GM10266 (cell line): Measurements from ENCODE around the gene ZNF219.

Experiments used
- DNase-seq: peaks from one replicate; pipeline ENCODE4 v3.0.0; 2012; ENCODE audit errors: extremely low spot score
- TF ChIP-seq, protein P1 (sequence below): IDR thresholded peaks from 2 replicates; pipeline ENCODE4 v1.5.1; 2012; ENCODE audit warnings: mild to moderate bottlenecking, low read depth; ENCODE audit not compliant: control insufficient read depth, insufficient read depth; ENCODE audit errors: missing control alignments

ZNF219 gene

GRCh38 chr14:21086908-21087293 is 11.6 kb downstream of the ZNF219 start:
- TF ChIP-seq, protein P1, sequence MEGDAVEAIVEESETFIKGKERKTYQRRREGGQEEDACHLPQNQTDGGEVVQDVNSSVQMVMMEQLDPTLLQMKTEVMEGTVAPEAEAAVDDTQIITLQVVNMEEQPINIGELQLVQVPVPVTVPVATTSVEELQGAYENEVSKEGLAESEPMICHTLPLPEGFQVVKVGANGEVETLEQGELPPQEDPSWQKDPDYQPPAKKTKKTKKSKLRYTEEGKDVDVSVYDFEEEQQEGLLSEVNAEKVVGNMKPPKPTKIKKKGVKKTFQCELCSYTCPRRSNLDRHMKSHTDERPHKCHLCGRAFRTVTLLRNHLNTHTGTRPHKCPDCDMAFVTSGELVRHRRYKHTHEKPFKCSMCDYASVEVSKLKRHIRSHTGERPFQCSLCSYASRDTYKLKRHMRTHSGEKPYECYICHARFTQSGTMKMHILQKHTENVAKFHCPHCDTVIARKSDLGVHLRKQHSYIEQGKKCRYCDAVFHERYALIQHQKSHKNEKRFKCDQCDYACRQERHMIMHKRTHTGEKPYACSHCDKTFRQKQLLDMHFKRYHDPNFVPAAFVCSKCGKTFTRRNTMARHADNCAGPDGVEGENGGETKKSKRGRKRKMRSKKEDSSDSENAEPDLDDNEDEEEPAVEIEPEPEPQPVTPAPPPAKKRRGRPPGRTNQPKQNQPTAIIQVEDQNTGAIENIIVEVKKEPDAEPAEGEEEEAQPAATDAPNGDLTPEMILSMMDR, result no peak

GRCh38 chr14:21084998-21085853 is 13.2 kb downstream of the ZNF219 start:
- no peak for DNase-seq
- TF ChIP-seq, protein P1, result no peak

More at GRCh38 chr14:21086908-21087293, 11.6 kb downstream of the ZNF219 start:
- DNase-seq, result no peak

- no peak for DNase-seq
- TF ChIP-seq, protein P1, result no peak
These were observed 14.1 kb downstream of the ZNF219 start for GRCh38 chr14:21084396-21084795.

DNA sequence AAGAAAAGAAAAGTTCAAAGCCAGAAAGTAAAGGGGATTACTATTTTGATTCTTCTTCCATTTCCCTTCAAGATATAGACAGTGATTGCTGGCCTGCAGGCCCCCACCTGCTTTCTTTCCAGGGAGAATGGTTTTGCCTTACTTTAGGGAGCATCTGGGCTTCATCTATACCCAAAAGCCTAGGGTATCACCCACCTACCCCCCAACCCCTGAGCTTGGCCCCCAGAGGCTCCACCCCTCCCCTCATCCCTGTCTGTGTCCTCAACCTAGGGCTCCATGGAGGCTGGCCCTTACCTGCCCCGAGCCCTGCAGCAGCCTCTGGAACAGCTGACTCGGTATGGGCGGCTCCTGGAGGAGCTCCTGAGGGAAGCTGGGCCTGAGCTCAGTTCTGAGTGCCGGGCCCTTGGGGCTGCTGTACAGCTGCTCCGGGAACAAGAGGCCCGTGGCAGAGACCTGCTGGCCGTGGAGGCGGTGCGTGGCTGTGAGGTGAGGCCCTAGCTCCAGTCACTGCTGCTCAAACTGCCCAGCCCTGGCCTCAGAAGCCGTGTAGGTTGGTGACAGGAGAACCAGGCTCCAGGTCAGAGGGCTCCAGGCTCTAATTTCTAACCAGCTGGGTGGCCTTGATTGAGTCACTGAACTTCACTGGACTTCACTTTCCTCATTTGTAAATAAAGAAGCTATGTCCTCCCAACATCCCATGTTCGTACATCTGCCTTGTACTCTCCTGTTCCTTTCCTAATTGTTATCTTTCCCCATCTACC is 14.7 kb downstream of the ZNF219 start:
- TF ChIP-seq, protein P1, result no peak
- DNase-seq, result no peak

DNA sequence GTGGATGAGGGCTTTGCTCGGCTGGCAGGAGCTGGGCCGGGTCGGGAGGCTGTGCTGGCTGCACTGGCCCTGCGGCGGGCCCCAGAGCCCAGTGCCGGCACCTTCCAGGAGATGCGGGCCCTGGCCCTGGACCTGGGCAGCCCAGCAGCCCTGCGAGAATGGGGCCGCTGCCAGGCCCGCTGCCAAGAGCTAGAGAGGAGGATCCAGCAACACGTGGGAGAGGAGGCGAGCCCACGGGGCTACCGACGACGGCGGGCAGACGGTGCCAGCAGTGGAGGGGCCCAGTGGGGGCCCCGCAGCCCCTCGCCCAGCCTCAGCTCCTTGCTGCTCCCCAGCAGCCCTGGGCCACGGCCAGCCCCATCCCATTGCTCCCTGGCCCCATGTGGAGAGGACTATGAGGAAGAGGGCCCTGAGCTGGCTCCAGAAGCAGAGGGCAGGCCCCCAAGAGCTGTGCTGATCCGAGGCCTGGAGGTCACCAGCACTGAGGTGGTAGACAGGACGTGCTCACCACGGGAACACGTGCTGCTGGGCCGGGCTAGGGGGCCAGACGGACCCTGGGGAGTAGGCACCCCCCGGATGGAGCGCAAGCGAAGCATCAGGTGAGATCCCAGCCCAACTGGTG is 16.8 kb downstream of the ZNF219 start:
- DNase-seq, result no peak
- TF ChIP-seq, protein P1, result no peak

DNA sequence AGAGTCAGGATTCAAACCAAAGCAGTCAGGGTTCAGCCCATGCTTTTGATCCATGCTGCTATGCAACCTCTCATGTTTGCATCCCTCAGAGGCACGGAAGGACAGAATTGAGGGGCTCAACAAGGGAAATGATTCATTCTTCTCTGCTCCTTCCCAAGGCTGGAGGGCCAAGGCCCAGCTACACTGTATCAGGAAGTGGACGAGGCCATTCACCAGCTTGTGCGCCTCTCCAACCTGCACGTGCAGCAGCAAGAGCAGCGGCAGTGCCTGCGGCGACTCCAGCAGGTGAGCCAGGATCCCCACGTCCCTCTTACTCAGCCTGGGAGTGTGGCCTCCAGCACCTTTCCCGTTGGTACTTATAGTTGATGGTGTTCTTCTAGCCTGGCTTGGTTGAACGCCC is 19.7 kb downstream of the ZNF219 start:
- DNase-seq, result no peak
- TF ChIP-seq, protein P1, result no peak
